Liver (tissue), 9 donors: ENCODE measurements around the gene MYB. TPM values are rescaled to one million over a fixed set of nuclear protein-coding genes. Genes with fewer than 3 reads are reported as not detected.

Source experiments
- DNase-seq: peaks from one replicate; pipeline ENCODE4 v3.0.0-alpha.2; 2017; ENCODE audit warnings: low spot score
- H3K27ac ChIP-seq, 2 donors: one replicate each; pipeline ENCODE4 v1.7.0; 2013; ENCODE audit warnings: inconsistent platforms in 2 of 2, low read length in 2 of 2, control low read depth in 1 of 2, low read depth in 1 of 2, mild to moderate bottlenecking in 1 of 2
- H3K27me3 ChIP-seq, 4 donors: one replicate each; pipeline versions ENCODE4 v1.6.1 to v1.7.0; 2013; ENCODE audit warnings: low read length in 3 of 4, inconsistent platforms in 1 of 4, mild to moderate bottlenecking in 1 of 4, moderate library complexity in 1 of 4; ENCODE audit not compliant: control insufficient read depth in 4 of 4, insufficient read depth in 4 of 4
- H3K36me3 ChIP-seq, 4 donors: one replicate each; pipeline versions ENCODE4 v1.6.1 to v1.7.0; 2013; ENCODE audit warnings: low read length in 3 of 4, mild to moderate bottlenecking in 3 of 4, low read depth in 1 of 4, moderate library complexity in 1 of 4; ENCODE audit not compliant: control insufficient read depth in 4 of 4, insufficient read depth in 3 of 4
- H3K4me1 ChIP-seq, 4 donors: one replicate each; pipeline versions ENCODE4 v1.6.1 to v1.7.0; 2013; ENCODE audit warnings: low read length in 3 of 4, mild to moderate bottlenecking in 3 of 4, moderate library complexity in 1 of 4; ENCODE audit not compliant: control insufficient read depth in 4 of 4, insufficient read depth in 4 of 4
- H3K4me3 ChIP-seq, 3 donors: one replicate each; pipeline versions ENCODE4 v1.6.1 to v1.7.0; 2013; ENCODE audit warnings: low read length in 3 of 3, control low read depth in 1 of 3, low read depth in 1 of 3, mild to moderate bottlenecking in 1 of 3
- H3K9ac ChIP-seq, 2 donors: one replicate each; pipeline ENCODE4 v1.7.0; 2013; ENCODE audit warnings: low read length in 2 of 2, mild to moderate bottlenecking in 2 of 2, moderate library complexity in 2 of 2, control low read depth in 1 of 2, low read depth in 1 of 2
- H3K9me3 ChIP-seq, 4 donors: one replicate each; pipeline versions ENCODE4 v1.6.1 to v1.7.0; 2013; ENCODE audit warnings: low read length in 3 of 4; ENCODE audit not compliant: control insufficient read depth in 4 of 4
- ATF3 ChIP-seq: IDR thresholded peaks from 2 replicates; pipeline ENCODE4 v1.6.1; 2016; ENCODE audit warnings: antibody characterized with exemption
- CTCF ChIP-seq: fragments of 150-350 bp; IDR thresholded peaks from 2 replicates; pipeline ENCODE4 v1.5.1; 2017; ENCODE audit warnings: improper control_type of control experiment, low read depth, low read length; ENCODE audit not compliant: missing input control
- EGR1 ChIP-seq, 2 donors: IDR thresholded peaks; 2 replicates each; pipeline ENCODE4 v1.6.1; 2016 to 2018; ENCODE audit warnings: antibody characterized with exemption in 2 of 2, low read depth in 2 of 2
- FOXA1 ChIP-seq: IDR thresholded peaks from 2 replicates; pipeline ENCODE4 v1.6.1; 2016; ENCODE audit warnings: antibody characterized with exemption
- FOXA2 ChIP-seq: IDR thresholded peaks from 2 replicates; pipeline ENCODE4 v1.6.1; 2016; ENCODE audit warnings: antibody characterized with exemption
- GABPA ChIP-seq, 2 donors: IDR thresholded peaks in 1 of 2; conservative IDR thresholded peaks in 1 of 2; 2 replicates each; pipeline ENCODE4 v1.6.1; 2016; ENCODE audit warnings: antibody characterized with exemption in 2 of 2, mild to moderate bottlenecking in 1 of 2, moderate library complexity in 1 of 2
- HNF4A ChIP-seq, 2 donors: conservative IDR thresholded peaks; 2 replicates each; pipeline ENCODE4 v1.6.1; 2016; ENCODE audit warnings: antibody characterized with exemption in 2 of 2, mild to moderate bottlenecking in 2 of 2
- HNF4G ChIP-seq: IDR thresholded peaks from 2 replicates; pipeline ENCODE4 v1.6.1; 2016; ENCODE audit warnings: antibody characterized with exemption
- JUND ChIP-seq, 2 donors: IDR thresholded peaks; 2 replicates each; pipeline ENCODE4 v1.6.1; 2016; ENCODE audit warnings: antibody characterized with exemption in 2 of 2
- MAX ChIP-seq: IDR thresholded peaks from 2 replicates; pipeline ENCODE4 v1.6.1; 2016; ENCODE audit warnings: antibody characterized with exemption
- NR2F2 ChIP-seq: IDR thresholded peaks from 2 replicates; pipeline ENCODE4 v1.6.1; 2016; ENCODE audit warnings: antibody characterized with exemption
- RAD21 ChIP-seq, 2 donors: IDR thresholded peaks; 2 replicates each; pipeline ENCODE4 v1.6.1; 2016; ENCODE audit warnings: antibody characterized with exemption in 2 of 2, mild to moderate bottlenecking in 2 of 2
- RXRA ChIP-seq, 2 donors: IDR thresholded peaks; 2 replicates each; pipeline ENCODE4 v1.6.1; 2017 to 2018; ENCODE audit warnings: antibody characterized with exemption in 2 of 2, mild to moderate bottlenecking in 1 of 2
- SP1 ChIP-seq: IDR thresholded peaks from 2 replicates; pipeline ENCODE4 v1.6.1; 2018; ENCODE audit warnings: antibody characterized with exemption, mild to moderate bottlenecking
- TAF1 ChIP-seq: conservative IDR thresholded peaks from 2 replicates; pipeline ENCODE4 v1.6.1; 2016; ENCODE audit warnings: antibody characterized with exemption, mild to moderate bottlenecking
- YY1 ChIP-seq: IDR thresholded peaks from 2 replicates; pipeline ENCODE4 v1.6.1; 2016; ENCODE audit warnings: antibody characterized with exemption, mild to moderate bottlenecking
- ZBTB33 ChIP-seq: IDR thresholded peaks from 2 replicates; pipeline ENCODE4 v1.6.1; 2016; ENCODE audit warnings: antibody characterized with exemption
- WGBS: extraction: QIAGEN DNeasy Blood & Tissue Kit; methylation state at CpG from one replicate; pipeline ENCODE4 v1.1.7; 2013; 5-methylcytosine and 5-hydroxymethylcytosine counted together
- polyA plus RNA-seq, 2 donors: library from polyadenylated mRNA; stranded (reverse) in 1 of 2; unstranded in 1 of 2; fragments of 200-250 nt in 1 of 2; fragments of >200 nt in 1 of 2; fragmentation: Nextera tagmentation in 1 of 2; extraction: Ambion mirVana in 1 of 2; gene quantifications; one replicate each; pipeline versions ENCODE4 v1.2.1 to v1.2.3, GENCODE V29; 2013 to 2015
- total RNA-seq, 2 donors: library from RNA; depleted of rRNA; stranded (reverse); fragments of >200 nt; gene quantifications; one replicate each; pipeline ENCODE4 v1.2.3, GENCODE V29; 2014
- donor health status: healthy.
- donor health status: healthy.
- donor health status: healthy.
- donor health status: healthy.
- donor health status: healthy.

Gene MYB
- total and polyA plus RNA-seq, 4 donors, result 0.08 to 19.8 (median 0.11) TPM

GRCh38 chr6:135254471-135254870, 73.4 kb downstream of the MYB start:
- TF ChIP-seq TAF1, result no peak
- Histone ChIP-seq H3K36me3 (no peaks in the 10 kb centered on the region), H3K27ac (no peak overlapping the region), H3K9me3 (no peaks in the 10 kb centered on the region), H3K4me3 (no peak overlapping the region), H3K9ac (no peak overlapping the region), H3K27me3 (no peaks in the 10 kb centered on the region), H3K4me1 (peaks cover 0 to 14% (median 7%) of the 10 kb centered on the region in 4 donors)
- 77% methylated on average over 1 of the region's 1 CpG for WGBS
- DNase-seq, result no peak

- Histone ChIP-seq H3K36me3 (no peaks in the 10 kb centered on the region), H3K4me1 (peaks cover 0 to 3% (median 0%) of the 10 kb centered on the region in 4 donors), H3K27me3 (no peaks in the 10 kb centered on the region), H3K27ac (no peak overlapping the region), H3K4me3 (no peak overlapping the region), H3K9ac (no peak overlapping the region), H3K9me3 (no peaks in the 10 kb centered on the region)
- no peak for DNase-seq
- 84% methylated on average over 4 of the region's 4 CpGs for WGBS
- TF ChIP-seq FOXA1 (no peak), RXRA (IDR thresholded peaks at IDR 0.05) (no peak)
These were observed 75.8 kb downstream of the MYB start for GRCh38 chr6:135256866-135257265.

- DNase-seq, result no peak
- no peak overlapping the region for H3K9ac ChIP-seq
- no peak for TF ChIP-seq GABPA (IDR thresholded peaks at IDR 0.05 in 1 of 2, conservative IDR thresholded peaks at IDR 0.05 in 1 of 2)
- TF ChIP-seq FOXA1, result no peak
- TF ChIP-seq NR2F2, result no peak
- TF ChIP-seq JUND (IDR thresholded peaks at IDR 0.05), result no peak
- TF ChIP-seq FOXA2, result no peak
- no peak for TF ChIP-seq TAF1
- no peak for TF ChIP-seq ZBTB33
- TF ChIP-seq HNF4G, result no peak
- TF ChIP-seq MAX, result no peak
- no peak for TF ChIP-seq RAD21 (IDR thresholded peaks at IDR 0.05)
- TF ChIP-seq SP1, result no peak
- no peak for TF ChIP-seq CTCF
- TF ChIP-seq EGR1 (IDR thresholded peaks at IDR 0.05; ENCODE audit: low read depth in 2 of 2), result no peak
- no peak for TF ChIP-seq YY1
- no peak for TF ChIP-seq HNF4A (conservative IDR thresholded peaks at IDR 0.05)
- TF ChIP-seq RXRA (IDR thresholded peaks at IDR 0.05), result no peak
- TF ChIP-seq ATF3, result no peak
- H3K4me1 ChIP-seq, result no peaks in the 10 kb centered on the region
- no peaks in the 10 kb centered on the region for H3K27me3 ChIP-seq
- H3K9me3 ChIP-seq, result no peaks in the 10 kb centered on the region
- H3K27ac ChIP-seq, result no peak overlapping the region
- 84% methylated on average over 2 of the region's 2 CpGs for WGBS
- H3K36me3 ChIP-seq, result no peaks in the 10 kb centered on the region
- H3K4me3 ChIP-seq, result no peak overlapping the region
These were observed 76.7 kb downstream of the MYB start for GRCh38 chr6:135257631-135258405.
